ENCODE data around the gene SOX30. TPM values are rescaled to one million over a fixed set of nuclear protein-coding genes. Genes with fewer than 3 reads are reported as not detected.

SOX30 gene
- total RNA-seq = 0.16 TPM in 1 of 2 replicates, not detected in the other

GRCh38 chr5:157652377-157652692 lies at the start of gene SOX30:
TSS of gene SOX30 (minus strand) at chr5:157652438. CDS start at chr5:157652078, 360 bp downstream.

DNA sequence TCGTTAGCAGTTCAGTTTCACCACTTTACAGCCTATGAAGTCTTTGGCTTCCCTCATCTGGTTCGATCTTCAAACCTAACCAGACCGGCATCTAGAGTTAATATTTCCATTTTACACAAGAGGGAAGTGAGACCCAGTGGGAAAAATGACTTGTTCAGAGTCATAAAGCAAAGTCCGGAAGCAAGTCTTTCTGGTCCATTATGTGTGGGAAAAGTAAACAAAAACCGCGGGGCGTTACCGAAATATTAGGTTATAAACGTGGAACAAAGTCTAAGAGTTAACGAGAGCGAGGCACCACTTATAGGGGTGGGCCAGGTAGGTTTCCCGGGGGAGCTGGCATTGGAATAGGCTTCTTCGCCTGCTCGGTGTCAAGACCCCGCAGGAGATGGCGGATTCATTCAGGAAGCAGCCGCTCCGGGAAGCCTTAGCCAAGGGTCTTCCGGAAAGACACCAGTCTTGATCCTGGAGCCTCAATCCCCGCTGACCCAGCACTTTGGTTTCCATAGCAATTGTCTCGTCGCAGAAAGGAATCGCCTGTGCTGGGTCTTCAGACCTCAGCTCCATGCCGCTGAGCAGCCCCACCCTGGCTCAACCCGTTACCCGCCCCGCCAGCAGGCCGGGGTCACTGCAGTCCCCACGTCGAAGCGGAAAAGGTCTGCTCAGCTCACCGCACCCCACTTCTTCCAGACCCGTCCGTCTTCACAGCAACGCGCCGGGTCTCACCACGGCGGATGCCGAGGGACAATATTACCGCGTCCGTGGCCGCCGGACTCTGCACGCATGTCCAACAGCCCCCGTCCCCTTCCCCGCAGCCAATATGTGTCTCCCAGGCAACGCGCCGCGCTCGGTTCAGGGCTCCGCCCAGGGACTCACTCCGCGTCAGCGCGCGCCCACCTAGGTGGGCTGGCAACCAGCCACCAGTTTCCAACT lies 18.7 kb upstream of the SOX30 start, which contains the start of gene C5orf52:
C5orf52 (plus strand) TSS at position 872 of the 930 bp plus-strand sequence. CDS start 82 bp downstream, outside the sequence.

Other genes starting within 250 kb of the SOX30 start
- gene NIPAL4, start 192.2 kb downstream of the SOX30 start, total RNA-seq = not detected in 2 replicates
- gene ADAM19, start 76.7 kb downstream of the SOX30 start, total RNA-seq = 4.9 and 5.8 TPM in 2 replicates
- not detected in 2 replicates for gene C5orf52, start 19.1 kb upstream of the SOX30 start, total RNA-seq
- gene THG1L, start 79.0 kb upstream of the SOX30 start, total RNA-seq = 43.0 and 56.4 TPM in 2 replicates
- 1.7 and 1.9 TPM in 2 replicates for gene LSM11, start 91.3 kb upstream of the SOX30 start, total RNA-seq
- gene CLINT1, start 206.7 kb upstream of the SOX30 start, total RNA-seq = 71.2 and 75.0 TPM in 2 replicates